Right lobe of liver (tissue), 4 donors: Measurements from ENCODE around the gene PGP.

Source experiments
- CTCF ChIP-seq, 4 donors: fragments of 200-600 bp in 3 of 4; fragments of 450-650 bp in 1 of 4; IDR thresholded peaks; one replicate each; pipeline versions ENCODE4 v1.5.1 to v1.8.0; 2016 to 2022; ENCODE audit warnings: antibody characterized with exemption in 4 of 4, mild to moderate bottlenecking in 2 of 4
- POLR2A ChIP-seq: fragments of 450-650 bp; IDR thresholded peaks from one replicate; pipeline ENCODE4 v1.6.1; 2017; ENCODE audit warnings: antibody characterized with exemption, mild to moderate bottlenecking
- donor health status: DM: no; HTN: no; CAD: no.
- donor health status: DM: no; HTN: no; CAD: no.
- donor health status: DM: no; HTN: yes; CAD: no.

GRCh38 chr16:2175454-2175853 is 39.2 kb downstream of the PGP start:
- TF ChIP-seq POLR2A (no peak), CTCF (IDR thresholded peaks at IDR 0.05) (no peak)
